NCI-H748 treated with DMSO at 0.1 percent for 48 hours (cell line): ENCODE measurements around the gene DNAH1.

Experiments
- DNase-seq: peaks from one replicate; lab custom pipeline; 2025; lab: John Stamatoyannopoulos, UW

Gene DNAH1

DNA sequence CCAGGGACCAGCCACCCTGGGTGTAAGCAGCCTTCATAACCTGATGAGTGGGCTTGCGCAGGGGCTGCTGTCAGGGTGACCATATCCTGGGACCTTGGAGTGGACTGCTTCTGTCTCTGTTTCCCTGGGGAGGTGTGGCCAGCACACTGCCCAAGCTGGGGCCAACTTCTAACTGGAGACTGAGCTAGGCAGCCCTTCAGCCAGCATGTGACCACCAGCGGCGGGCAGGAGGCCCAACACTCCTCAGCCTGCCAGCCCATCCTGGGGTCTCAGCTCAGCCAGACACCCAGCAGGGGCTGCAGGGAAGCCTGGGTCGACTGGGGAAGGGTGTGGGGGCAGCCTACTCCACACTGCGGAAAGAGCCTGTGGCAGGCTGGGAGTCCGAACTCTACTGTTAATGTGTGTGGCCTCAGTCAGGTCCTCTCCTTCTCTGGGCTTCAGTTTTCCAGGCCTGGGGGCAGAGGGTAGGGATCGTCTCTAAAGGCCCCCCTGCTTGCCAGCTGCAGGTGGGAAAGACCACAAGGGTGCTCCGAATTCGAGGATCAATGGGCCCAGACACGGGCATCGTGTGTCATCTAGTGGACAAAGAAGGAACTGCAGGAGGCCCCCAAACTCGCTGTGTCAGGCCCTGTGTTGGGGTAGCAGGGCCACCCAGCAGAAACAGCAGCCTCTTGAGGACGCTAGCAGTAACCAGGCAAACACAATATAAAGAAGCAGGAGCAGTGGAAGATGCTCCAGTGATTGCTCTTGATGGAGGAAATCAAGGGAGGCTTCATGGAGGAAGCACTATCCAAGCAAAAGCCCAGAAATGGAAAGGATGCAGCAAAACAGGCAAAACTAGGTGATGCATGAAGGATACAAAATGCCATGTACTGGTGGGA is 130.8 kb downstream of the DNAH1 start:
- peak; percentile 9 for DNase-seq

DNA sequence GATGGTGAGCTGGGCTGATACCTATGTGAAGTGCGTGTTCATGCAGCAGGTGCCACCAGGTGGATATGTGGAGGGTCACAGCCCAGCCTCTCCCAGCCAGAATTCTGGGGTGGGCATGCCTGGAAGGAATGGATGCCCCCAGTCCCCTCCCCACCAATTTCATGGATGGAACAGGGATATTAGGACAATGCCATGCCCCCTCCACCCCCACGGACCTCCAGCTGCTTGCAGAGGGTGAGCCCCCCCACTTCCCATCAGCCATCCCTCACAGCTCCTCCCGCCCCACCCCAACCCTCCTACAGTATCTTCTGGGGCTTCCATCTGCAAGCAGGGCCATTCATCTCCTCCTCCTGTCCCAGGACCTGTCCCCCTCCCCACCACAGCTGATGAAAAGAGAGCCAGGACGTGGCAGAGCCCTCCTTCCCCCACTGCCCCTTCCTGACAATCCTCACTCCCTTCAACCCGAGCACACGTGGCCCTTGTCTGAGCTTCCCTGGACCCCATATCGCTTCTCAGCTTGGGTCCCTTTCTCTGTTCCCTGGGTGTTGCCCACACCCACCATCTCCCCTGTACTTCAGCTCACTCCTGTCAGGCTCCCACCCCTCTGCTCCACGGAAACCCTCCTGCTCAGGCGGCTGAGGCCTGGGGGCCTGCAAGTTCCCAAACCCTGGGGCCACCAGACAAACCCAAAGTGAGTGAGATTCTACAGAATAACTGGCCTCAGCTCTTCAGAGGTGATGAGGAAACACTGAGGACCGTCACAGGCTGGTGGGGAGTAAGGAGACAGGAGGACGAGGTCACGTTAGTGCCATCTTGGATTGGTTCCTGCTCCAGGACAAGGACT is 131.6 kb downstream of the DNAH1 start:
- DNase-seq, result no peak
